Body of pancreas (tissue), 4 donors: ENCODE measurements around the gene ACAD8. TPM values are rescaled to one million over a fixed set of nuclear protein-coding genes. Genes with fewer than 3 reads are reported as not detected.

Experiments
- ATAC-seq: fragments of 150-250 bp; one replicate; pipeline ENCODE4 v1.9.1; 2016
- DNase-seq, 4 donors: peaks; one replicate each; pipeline ENCODE4 v3.0.0-alpha.2; 2019
- H3K27ac ChIP-seq, 4 donors: fragments of 200-600 bp; sonication (generic); 1 replicate in 3 of 4; 2 replicates in 1 of 4; pipeline versions ENCODE4 v1.5.1 to v1.6.1; 2016 to 2019; ENCODE audit warnings: mild to moderate bottlenecking in 1 of 4, mixed read lengths in 1 of 4, moderate library complexity in 1 of 4
- H3K27me3 ChIP-seq, 2 donors: fragments of 200-600 bp; sonication (generic); one replicate each; pipeline ENCODE4 v1.6.0; 2016; ENCODE audit warnings: mild to moderate bottlenecking in 1 of 2
- H3K36me3 ChIP-seq, 2 donors: fragments of 200-600 bp; sonication (generic); replicated peaks in 1 of 2; 2 replicates each; pipeline ENCODE4 v1.5.1; 2016; ENCODE audit warnings: low read depth in 2 of 2; ENCODE audit not compliant: insufficient read depth in 1 of 2
- H3K4me1 ChIP-seq: fragments of 200-600 bp; sonication (generic); one replicate; pipeline ENCODE4 v1.6.0; 2016
- H3K4me3 ChIP-seq, 2 donors: fragments of 200-600 bp; sonication (generic); 1 replicate in 1 of 2; 2 replicates in 1 of 2; pipeline ENCODE4 v1.5.1; 2016 to 2019
- H3K9me3 ChIP-seq, 3 donors: fragments of 200-600 bp; sonication (generic); 1 replicate in 2 of 3; 2 replicates in 1 of 3; pipeline ENCODE4 v1.5.1; 2016
- CTCF ChIP-seq, 7 experiments: fragments of 450-650 bp in 4 of 7; fragments of 200-600 bp in 3 of 7; sonication (generic) in 3 of 7; IDR thresholded peaks; one replicate each; pipeline ENCODE4 v1.5.1; 2016 to 2019; ENCODE audit warnings: antibody characterized with exemption in 7 of 7
- POLR2A ChIP-seq, 3 donors: fragments of 450-650 bp; IDR thresholded peaks; one replicate each; pipeline ENCODE4 v1.6.1; 2016; ENCODE audit warnings: antibody characterized with exemption in 3 of 3, mild to moderate bottlenecking in 2 of 3
- WGBS, 2 donors: methylation state at CpG; one replicate each; pipeline ENCODE4 v1.1.5; 2017; 5-methylcytosine and 5-hydroxymethylcytosine counted together
- intact Hi-C: fragments of 100-400 bp; cut with DNase I; formaldehyde crosslinking; loops from one replicate; pipeline ENCODE4 v1.15.1; 2023
- total RNA-seq, 2 donors: library from RNA; depleted of rRNA; stranded (reverse); fragments of >200 nt; gene quantifications; one replicate each; pipeline ENCODE4 v1.1.0, GENCODE V29; 2016

The ACAD8 gene
- total RNA-seq, 2 donors from 2014 or later: 30.9 to 39.2 TPM

- Histone ChIP-seq H3K27ac (no peak overlapping the region), H3K4me1 (peaks cover 7% of the 10 kb centered on the region), H3K9me3 (no peaks in the 10 kb centered on the region), H3K36me3 (peaks cover 0 to 5% of the 10 kb centered on the region in 2 donors), H3K4me3 (no peak overlapping the region), H3K27me3 (no peaks in the 10 kb centered on the region)
- DNase-seq (no peak), ATAC-seq (no peak)
- 87 to 89% methylated on average over 7 of the region's 7 CpGs for WGBS, 2 donors
- intact Hi-C loops: no loop called here
- TF ChIP-seq POLR2A (IDR thresholded peaks at IDR 0.05) (no peak), CTCF (IDR thresholded peaks at IDR 0.05) (no peak)
Measured at GRCh38 chr11:134236834-134237556, 16.4 kb upstream of the ACAD8 start.

GRCh38 chr11:134237557-134237922 lies 15.8 kb upstream of the ACAD8 start:
- ATAC-seq: no peak
- intact Hi-C loops: no loop called here
- no peak for DNase-seq
- Histone ChIP-seq H3K4me3 (no peak overlapping the region), H3K4me1 (peaks cover 7% of the 10 kb centered on the region), H3K27ac (no peak overlapping the region), H3K36me3 (peaks cover 0 to 5% of the 10 kb centered on the region in 2 donors), H3K27me3 (no peaks in the 10 kb centered on the region), H3K9me3 (no peaks in the 10 kb centered on the region)
- 87 to 89% methylated on average over 11 of the region's 11 CpGs for WGBS, 2 donors
- TF ChIP-seq CTCF (IDR thresholded peaks at IDR 0.05) (no peak), POLR2A (IDR thresholded peaks at IDR 0.05) (no peak)

- Histone ChIP-seq H3K27me3 (no peaks in the 10 kb centered on the region), H3K4me3 (no peak overlapping the region), H3K36me3 (peaks cover 0 to 5% of the 10 kb centered on the region in 2 donors), H3K4me1 (peaks cover 7% of the 10 kb centered on the region), H3K27ac (no peak overlapping the region), H3K9me3 (no peaks in the 10 kb centered on the region)
- intact Hi-C loops: no loop called here
- no peak for DNase-seq
- no peak for ATAC-seq
- TF ChIP-seq CTCF (IDR thresholded peaks at IDR 0.05) (no peak), POLR2A (IDR thresholded peaks at IDR 0.05) (no peak)
- WGBS, 2 donors: 95 to 97% methylated on average over 5 of the region's 5 CpGs
Measured at GRCh38 chr11:134238956-134239355, 14.4 kb upstream of the ACAD8 start.

GRCh38 chr11:134240592-134240991 lies 12.8 kb upstream of the ACAD8 start:
- H3K36me3 ChIP-seq: peaks cover 0 to 5% of the 10 kb centered on the region in 2 donors
- H3K27me3 ChIP-seq: no peaks in the 10 kb centered on the region
- DNase-seq: no peak
- no peak for ATAC-seq
- no peak for TF ChIP-seq POLR2A (IDR thresholded peaks at IDR 0.05)
- no peak for TF ChIP-seq CTCF (IDR thresholded peaks at IDR 0.05)
- WGBS, 2 donors: 64 to 71% methylated on average over 6 of the region's 6 CpGs
- peaks cover under 1% of the 10 kb centered on the region for H3K4me1 ChIP-seq
- no peak overlapping the region for H3K27ac ChIP-seq
- intact Hi-C loops: no loop called here
- H3K9me3 ChIP-seq: no peaks in the 10 kb centered on the region
- no peak overlapping the region for H3K4me3 ChIP-seq

- Histone ChIP-seq H3K4me3 (no peak overlapping the region), H3K27me3 (no peaks in the 10 kb centered on the region), H3K9me3 (no peaks in the 10 kb centered on the region), H3K36me3 (peaks cover 0 to 10% of the 10 kb centered on the region in 2 donors), H3K27ac (no peak overlapping the region), H3K4me1 (no peaks in the 10 kb centered on the region)
- ATAC-seq: no peak
- intact Hi-C loops: no loop called here
- WGBS, 2 donors: 79 to 86% methylated on average over 9 of the region's 9 CpGs
- TF ChIP-seq POLR2A (IDR thresholded peaks at IDR 0.05): no peak
- TF ChIP-seq CTCF (IDR thresholded peaks at IDR 0.05): no peak
- DNase-seq: no peak
Measured at GRCh38 chr11:134242376-134242775, 11.0 kb upstream of the ACAD8 start.
